SK-N-MC (cell line): ENCODE data around the gene DNAH11.
"Not testable (repeated sequence)": the region's sequence is repeated elsewhere in the genome, so short reads cannot be mapped to it uniquely, and the experiment has no call there.

Source experiments
- DNase-seq: peaks from one replicate; pipeline ENCODE4 v3.0.0-alpha.2; 2011; ENCODE audit warnings: low read depth, low spot score
- H3K27ac ChIP-seq: fragments of 200-600 bp; sonication (generic); 2 replicates; pipeline ENCODE4 v1.5.1; 2016; ENCODE audit warnings: mixed run types
- H3K36me3 ChIP-seq: fragments of 200-600 bp; sonication (generic); 2 replicates; pipeline ENCODE4 v1.6.1; 2017; ENCODE audit warnings: antibody characterized with exemption, low read length, mixed read lengths; ENCODE audit not compliant: insufficient read depth
- H3K4me3 ChIP-seq: fragments of 200-600 bp; sonication (generic); 2 replicates; pipeline ENCODE4 v1.5.1; 2016
- H3K9ac ChIP-seq: fragments of 200-600 bp; sonication (generic); 2 replicates; pipeline ENCODE4 v1.8.0; 2017; ENCODE audit warnings: mixed run types, mixed read lengths; ENCODE audit not compliant: insufficient read length
- H3K9me3 ChIP-seq: fragments of 200-600 bp; sonication (generic); 2 replicates; pipeline ENCODE4 v1.6.1; 2017; ENCODE audit warnings: low read depth, mild to moderate bottlenecking, antibody characterized with exemption, low read length, moderate library complexity, mixed read lengths
- EZH2 ChIP-seq: fragments of 200-600 bp; sonication (generic); IDR thresholded peaks from one replicate; pipeline ENCODE4 v1.6.1; 2017; ENCODE audit warnings: antibody characterized with exemption
- FOXP2 ChIP-seq: optimal IDR thresholded peaks from 2 replicates; pipeline ENCODE3; 2011; ENCODE audit warnings: mild to moderate bottlenecking, moderate library complexity; ENCODE audit not compliant: insufficient read depth; ENCODE audit errors: extremely low read length, control extremely low read depth
- POLR2AphosphoS5 ChIP-seq: IDR thresholded peaks from 2 replicates; pipeline ENCODE4 v1.6.1; 2012; ENCODE audit warnings: mild to moderate bottlenecking, low read depth, low read length, borderline replicate concordance

The DNAH11 gene

GRCh38 chr7:21926448-21926847 lies 383.6 kb downstream of the DNAH11 start:
- Histone ChIP-seq H3K9me3 (no peaks in the 10 kb centered on the region), H3K36me3 (peaks cover 11% of the 10 kb centered on the region; the same call in 1 of the 2 replicates), H3K4me3 (no peak overlapping the region), H3K27ac (no peak overlapping the region), H3K9ac (no peak overlapping the region)
- no peak for DNase-seq
- no peak for TF ChIP-seq FOXP2
- no peak for TF ChIP-seq POLR2AphosphoS5
- no peak for TF ChIP-seq EZH2

GRCh38 chr7:21927693-21928092 lies 384.9 kb downstream of the DNAH11 start:
- no peak for TF ChIP-seq POLR2AphosphoS5
- TF ChIP-seq FOXP2: no peak
- TF ChIP-seq EZH2: no peak
- no peak overlapping the region for H3K4me3 ChIP-seq
- peaks cover 11% of the 10 kb centered on the region; the same call in 1 of the 2 replicates for H3K36me3 ChIP-seq
- no peak for DNase-seq
- H3K9me3 ChIP-seq: no peaks in the 10 kb centered on the region
- H3K27ac ChIP-seq: no peak overlapping the region
- H3K9ac ChIP-seq: no peak overlapping the region

GRCh38 chr7:21933293-21933692 lies 390.5 kb downstream of the DNAH11 start:
- not testable (repeated sequence) for H3K9me3 ChIP-seq, DNase-seq, H3K27ac ChIP-seq, H3K9ac ChIP-seq, H3K4me3 ChIP-seq
- peaks cover 46% of the 10 kb centered on the region for H3K36me3 ChIP-seq

GRCh38 chr7:21934808-21935207 lies 392.0 kb downstream of the DNAH11 start:
- Histone ChIP-seq H3K9ac (no peak overlapping the region), H3K9me3 (peaks cover 5% of the 10 kb centered on the region; the same call in 1 of the 2 replicates), H3K36me3 (peaks cover 61% of the 10 kb centered on the region), H3K27ac (no peak overlapping the region), H3K4me3 (no peak overlapping the region)
- TF ChIP-seq POLR2AphosphoS5 (no peak), EZH2 (no peak), FOXP2 (no peak)
- no peak for DNase-seq

- no peak for DNase-seq
- H3K4me3 ChIP-seq: no peak overlapping the region
- H3K9me3 ChIP-seq: peaks cover 5% of the 10 kb centered on the region; the same call in 1 of the 2 replicates
- no peak overlapping the region for H3K9ac ChIP-seq
- TF ChIP-seq POLR2AphosphoS5 (no peak), EZH2 (no peak), FOXP2 (no peak)
- H3K36me3 ChIP-seq: peaks cover 74% of the 10 kb centered on the region
- H3K27ac ChIP-seq: no peak overlapping the region
Measured at GRCh38 chr7:21938463-21938862, 395.6 kb downstream of the DNAH11 start.

- Histone ChIP-seq H3K36me3 (peaks cover 69% of the 10 kb centered on the region), H3K9ac (no peak overlapping the region), H3K9me3 (peaks cover 5% of the 10 kb centered on the region; the same call in 1 of the 2 replicates), H3K4me3 (no peak overlapping the region), H3K27ac (no peak overlapping the region)
- no peak for TF ChIP-seq POLR2AphosphoS5
- no peak for TF ChIP-seq EZH2
- TF ChIP-seq FOXP2: no peak
- DNase-seq: no peak
Measured at GRCh38 chr7:21939136-21939857, 396.5 kb downstream of the DNAH11 start.

- no peak overlapping the region for H3K27ac ChIP-seq
- peaks cover 5% of the 10 kb centered on the region; the same call in 1 of the 2 replicates for H3K9me3 ChIP-seq
- TF ChIP-seq POLR2AphosphoS5: no peak
- TF ChIP-seq EZH2: no peak
- TF ChIP-seq FOXP2: no peak
- no peak overlapping the region for H3K4me3 ChIP-seq
- no peak for DNase-seq
- H3K9ac ChIP-seq: no peak overlapping the region
- H3K36me3 ChIP-seq: peaks cover 63% of the 10 kb centered on the region
Measured at GRCh38 chr7:21939858-21940372, 397.1 kb downstream of the DNAH11 start.

GRCh38 chr7:21941611-21942141 lies 398.8 kb downstream of the DNAH11 start:
- TF ChIP-seq FOXP2 (no peak), POLR2AphosphoS5 (peak; percentile 53; the same call in 1 of the 2 replicates)
- Histone ChIP-seq H3K9ac (no peak overlapping the region), H3K9me3 (peaks cover under 1% of the 10 kb centered on the region; the same call in 1 of the 2 replicates), H3K4me3 (no peak overlapping the region), H3K36me3 (peaks cover 50% of the 10 kb centered on the region), H3K27ac (no peak overlapping the region)
- peak; percentile 12 for DNase-seq
